Lower lobe of right lung (tissue), 2 donors: ENCODE results near the gene GPAT3. TPM values are rescaled to one million over a fixed set of nuclear protein-coding genes. Genes with fewer than 3 reads are reported as not detected.
A peak's percentile ranks its signal among the peaks of the same experiment; 100 is the strongest.

Experiments
- ATAC-seq, 2 donors: fragments of 200-7000 bp; cut with Tn5 transposase; one replicate each; pipeline ENCODE4 v1.9.1; 2020 to 2022; ENCODE audit warnings: mild to moderate bottlenecking in 2 of 2, moderate library complexity in 2 of 2
- DNase-seq: peaks from one replicate; pipeline ENCODE4 v3.0.0-alpha.2; 2020
- H3K27ac ChIP-seq: fragments of 200-600 bp; one replicate; pipeline ENCODE4 v1.8.0; 2022
- H3K27me3 ChIP-seq: fragments of 200-600 bp; one replicate; pipeline ENCODE4 v1.8.0; 2022; ENCODE audit warnings: low read depth
- H3K36me3 ChIP-seq: fragments of 200-600 bp; one replicate; pipeline ENCODE4 v1.8.0; 2022; ENCODE audit warnings: mild to moderate bottlenecking
- H3K4me1 ChIP-seq: fragments of 200-600 bp; one replicate; pipeline ENCODE4 v1.8.0; 2022
- H3K4me3 ChIP-seq: fragments of 200-600 bp; one replicate; pipeline ENCODE4 v1.8.0; 2022; ENCODE audit warnings: mild to moderate bottlenecking
- H3K9me3 ChIP-seq: fragments of 200-600 bp; one replicate; pipeline ENCODE4 v1.8.0; 2022
- CTCF ChIP-seq: fragments of 200-600 bp; IDR thresholded peaks from one replicate; pipeline ENCODE4 v1.8.0; 2022; ENCODE audit warnings: antibody characterized with exemption, mild to moderate bottlenecking
- intact Hi-C: fragments of 100-400 bp; cut with DNase I; formaldehyde crosslinking; loops from one replicate; pipeline ENCODE4 v1.11.0; 2022
- total RNA-seq: library from RNA; stranded (reverse); fragmentation: NEBNext Ultra II Directional; extraction: Animal tissue kit (Norgen Biotek cat#: 25700); gene quantifications from one replicate; pipeline ENCODE4 v1.2.1, GENCODE V29; 2021
- donor health status: DM: no; HTN: yes; CAD: no; lungs with severe emphysema.

Gene GPAT3
- total RNA-seq, 1 donor from 2014 or later, result 5.9 TPM

DNA sequence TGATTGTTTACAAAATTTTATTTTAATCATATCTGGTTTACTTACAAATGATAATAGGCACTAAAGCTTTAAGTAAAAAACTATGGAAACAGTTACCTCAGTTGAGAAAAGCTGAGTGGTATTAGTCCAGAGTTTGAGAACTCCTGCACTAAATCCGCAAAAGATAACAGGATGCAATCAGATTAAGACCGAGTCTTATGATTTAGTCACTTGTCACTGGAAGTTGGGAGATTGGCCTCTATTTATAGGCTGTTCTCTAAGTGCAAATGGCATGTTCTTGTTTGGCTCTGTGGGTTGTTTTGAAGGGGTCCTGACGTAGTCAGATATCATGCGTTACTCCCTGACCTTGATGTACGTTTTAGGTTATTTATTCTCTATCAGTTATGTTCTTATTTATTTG lies 6.3 kb downstream of the GPAT3 start:
- H3K9me3 ChIP-seq, result no peaks in the 10 kb centered on the region
- no peak overlapping the region for H3K4me3 ChIP-seq
- intact Hi-C loops, result no loop called here
- no peak for ATAC-seq
- no peak overlapping the region for H3K27ac ChIP-seq
- H3K27me3 ChIP-seq, result no peaks in the 10 kb centered on the region
- H3K4me1 ChIP-seq, result no peaks in the 10 kb centered on the region
- no peaks in the 10 kb centered on the region for H3K36me3 ChIP-seq
- DNase-seq, result no peak
- TF ChIP-seq CTCF, result no peak

GRCh38 chr4:83546786-83547185 lies 10.9 kb downstream of the GPAT3 start:
- ATAC-seq, result no peak
- peaks cover 6% of the 10 kb centered on the region for H3K4me1 ChIP-seq
- no peak for DNase-seq
- no peaks in the 10 kb centered on the region for H3K36me3 ChIP-seq
- H3K27me3 ChIP-seq, result no peaks in the 10 kb centered on the region
- no peak overlapping the region for H3K27ac ChIP-seq
- no peak for TF ChIP-seq CTCF
- intact Hi-C loops, result no loop called here
- H3K9me3 ChIP-seq, result no peaks in the 10 kb centered on the region
- H3K4me3 ChIP-seq, result no peak overlapping the region

DNA sequence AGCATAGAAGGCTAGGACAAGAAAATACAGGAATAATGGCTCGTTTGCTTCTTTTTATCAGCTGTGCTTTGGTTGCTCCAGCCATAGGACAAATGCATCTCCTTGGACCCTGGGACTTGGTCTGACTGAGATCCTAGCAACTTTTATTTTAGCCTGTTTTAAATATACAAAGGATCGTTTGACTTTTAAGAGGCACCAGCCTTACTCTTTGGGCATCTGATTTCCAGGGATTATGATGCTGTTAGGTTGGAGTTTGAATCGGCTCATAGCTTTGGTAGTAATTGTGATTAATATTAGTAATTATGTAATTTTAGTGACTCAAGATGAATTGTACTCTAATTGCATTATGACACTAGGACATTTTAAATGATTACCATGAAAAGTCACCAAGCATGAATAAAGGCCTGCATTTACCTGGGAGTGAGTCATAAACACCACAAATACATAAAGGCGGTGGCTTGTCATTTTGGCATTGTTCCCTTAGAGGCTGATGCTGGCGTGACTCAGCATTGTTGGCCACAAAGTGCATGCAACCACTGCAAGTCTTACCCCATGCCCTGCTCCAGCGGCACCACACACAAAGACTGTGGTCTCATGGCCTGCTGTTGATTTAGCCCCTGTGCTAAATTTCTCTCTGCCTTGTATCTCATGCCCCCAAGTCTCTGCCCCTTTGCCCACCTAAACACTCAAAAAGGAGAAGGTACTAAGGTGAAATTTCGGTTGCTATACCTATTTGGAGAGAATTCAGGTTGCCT lies 12.4 kb downstream of the GPAT3 start:
- peak; percentile 88 to 93 for ATAC-seq
- no peak for TF ChIP-seq CTCF
- no peaks in the 10 kb centered on the region for H3K9me3 ChIP-seq
- H3K36me3 ChIP-seq, result no peaks in the 10 kb centered on the region
- peaks cover 6% of the 10 kb centered on the region for H3K4me1 ChIP-seq
- H3K4me3 ChIP-seq, result no peak overlapping the region
- no peak overlapping the region for H3K27ac ChIP-seq
- no peaks in the 10 kb centered on the region for H3K27me3 ChIP-seq
- intact Hi-C loops, result no loop called here
- peak; percentile 83 for DNase-seq

GRCh38 chr4:83552083-83552482 lies 16.2 kb downstream of the GPAT3 start:
- no peak for TF ChIP-seq CTCF
- DNase-seq, result no peak
- H3K9me3 ChIP-seq, result no peaks in the 10 kb centered on the region
- intact Hi-C loops, result no loop called here
- no peak for ATAC-seq
- H3K27ac ChIP-seq, result no peak overlapping the region
- H3K36me3 ChIP-seq, result no peaks in the 10 kb centered on the region
- no peak overlapping the region for H3K4me3 ChIP-seq
- H3K4me1 ChIP-seq, result peaks cover 6% of the 10 kb centered on the region
- no peaks in the 10 kb centered on the region for H3K27me3 ChIP-seq

DNA sequence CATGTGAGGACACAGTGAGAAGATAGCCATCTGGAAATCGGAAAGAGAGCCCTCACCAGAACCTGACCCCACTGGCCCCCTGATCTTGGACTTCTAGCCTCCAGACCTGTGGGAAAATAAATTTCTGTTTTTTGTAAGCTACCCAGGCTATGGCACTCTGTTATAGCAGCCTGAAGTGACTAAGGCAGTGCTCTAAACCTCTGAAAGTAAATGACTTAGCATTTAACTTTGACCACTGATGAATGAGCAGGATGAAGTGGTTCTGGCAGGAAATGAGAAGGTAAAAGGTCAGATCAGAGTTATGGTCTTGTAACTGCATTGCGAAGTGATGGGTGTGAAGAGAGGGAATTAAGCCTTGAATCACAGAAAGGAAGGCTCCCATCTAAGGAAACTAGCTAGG lies 17.0 kb downstream of the GPAT3 start:
- Histone ChIP-seq H3K36me3 (no peaks in the 10 kb centered on the region), H3K4me1 (peaks cover 6% of the 10 kb centered on the region), H3K27me3 (no peaks in the 10 kb centered on the region), H3K9me3 (no peaks in the 10 kb centered on the region), H3K27ac (no peak overlapping the region), H3K4me3 (no peak overlapping the region)
- no peak for TF ChIP-seq CTCF
- intact Hi-C loops, result no loop called here
- ATAC-seq, result no peak
- DNase-seq, result no peak
